Measurements from ENCODE around the gene DUSP15.

DNA sequence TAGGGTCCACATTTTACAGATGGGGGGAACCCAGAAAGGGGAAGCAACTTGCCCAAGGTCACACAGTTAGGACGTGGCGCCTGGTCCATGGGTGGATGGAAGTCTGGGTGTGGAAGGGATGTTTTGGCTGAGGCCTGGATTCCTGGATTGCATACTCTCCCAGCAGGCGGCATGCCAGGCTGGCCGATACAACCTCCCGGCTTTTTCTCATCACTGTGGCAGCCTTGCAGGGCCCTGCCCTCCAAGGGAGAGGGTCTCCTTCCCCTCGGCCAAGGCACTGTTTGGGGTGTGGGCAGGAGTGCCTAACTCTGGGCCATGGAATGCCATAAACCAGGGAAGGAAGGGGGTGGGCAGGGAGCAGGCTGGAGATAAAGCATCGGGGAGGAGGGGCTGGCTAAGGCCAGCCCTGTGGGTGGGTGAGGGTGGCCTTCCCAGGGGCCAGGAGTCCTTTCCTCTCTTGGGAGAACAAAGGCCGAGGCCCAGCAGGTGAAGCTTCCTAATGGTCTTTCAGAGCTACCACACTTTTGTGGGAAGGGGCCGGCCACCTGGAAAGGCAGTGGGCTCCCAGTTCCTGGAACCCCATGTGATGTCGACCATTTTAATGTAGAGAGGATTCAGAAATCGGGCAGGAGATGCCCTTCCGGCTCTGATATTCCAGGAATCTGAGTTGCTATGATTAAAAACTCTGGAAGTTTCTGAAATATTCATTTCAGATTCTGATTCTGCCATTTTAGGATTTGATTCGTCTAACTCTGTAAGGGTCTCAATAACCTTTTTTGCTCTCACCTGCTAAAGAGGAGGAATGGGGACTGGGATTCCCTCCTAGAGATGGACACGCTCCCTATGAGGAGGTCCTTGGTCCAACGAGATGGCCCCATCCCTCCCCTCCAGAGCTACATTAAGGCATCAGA is 29.2 kb downstream of the DUSP15 start:
- TF ChIP-seq, protein P1, sequence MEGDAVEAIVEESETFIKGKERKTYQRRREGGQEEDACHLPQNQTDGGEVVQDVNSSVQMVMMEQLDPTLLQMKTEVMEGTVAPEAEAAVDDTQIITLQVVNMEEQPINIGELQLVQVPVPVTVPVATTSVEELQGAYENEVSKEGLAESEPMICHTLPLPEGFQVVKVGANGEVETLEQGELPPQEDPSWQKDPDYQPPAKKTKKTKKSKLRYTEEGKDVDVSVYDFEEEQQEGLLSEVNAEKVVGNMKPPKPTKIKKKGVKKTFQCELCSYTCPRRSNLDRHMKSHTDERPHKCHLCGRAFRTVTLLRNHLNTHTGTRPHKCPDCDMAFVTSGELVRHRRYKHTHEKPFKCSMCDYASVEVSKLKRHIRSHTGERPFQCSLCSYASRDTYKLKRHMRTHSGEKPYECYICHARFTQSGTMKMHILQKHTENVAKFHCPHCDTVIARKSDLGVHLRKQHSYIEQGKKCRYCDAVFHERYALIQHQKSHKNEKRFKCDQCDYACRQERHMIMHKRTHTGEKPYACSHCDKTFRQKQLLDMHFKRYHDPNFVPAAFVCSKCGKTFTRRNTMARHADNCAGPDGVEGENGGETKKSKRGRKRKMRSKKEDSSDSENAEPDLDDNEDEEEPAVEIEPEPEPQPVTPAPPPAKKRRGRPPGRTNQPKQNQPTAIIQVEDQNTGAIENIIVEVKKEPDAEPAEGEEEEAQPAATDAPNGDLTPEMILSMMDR (IDR thresholded peaks at IDR 0.05; ENCODE audit: insufficient read depth, low read length), result no peak
- no peak for TF ChIP-seq POLR2AphosphoS5 (IDR thresholded peaks at IDR 0.05; ENCODE audit: low read depth)
- TF ChIP-seq, protein P2, sequence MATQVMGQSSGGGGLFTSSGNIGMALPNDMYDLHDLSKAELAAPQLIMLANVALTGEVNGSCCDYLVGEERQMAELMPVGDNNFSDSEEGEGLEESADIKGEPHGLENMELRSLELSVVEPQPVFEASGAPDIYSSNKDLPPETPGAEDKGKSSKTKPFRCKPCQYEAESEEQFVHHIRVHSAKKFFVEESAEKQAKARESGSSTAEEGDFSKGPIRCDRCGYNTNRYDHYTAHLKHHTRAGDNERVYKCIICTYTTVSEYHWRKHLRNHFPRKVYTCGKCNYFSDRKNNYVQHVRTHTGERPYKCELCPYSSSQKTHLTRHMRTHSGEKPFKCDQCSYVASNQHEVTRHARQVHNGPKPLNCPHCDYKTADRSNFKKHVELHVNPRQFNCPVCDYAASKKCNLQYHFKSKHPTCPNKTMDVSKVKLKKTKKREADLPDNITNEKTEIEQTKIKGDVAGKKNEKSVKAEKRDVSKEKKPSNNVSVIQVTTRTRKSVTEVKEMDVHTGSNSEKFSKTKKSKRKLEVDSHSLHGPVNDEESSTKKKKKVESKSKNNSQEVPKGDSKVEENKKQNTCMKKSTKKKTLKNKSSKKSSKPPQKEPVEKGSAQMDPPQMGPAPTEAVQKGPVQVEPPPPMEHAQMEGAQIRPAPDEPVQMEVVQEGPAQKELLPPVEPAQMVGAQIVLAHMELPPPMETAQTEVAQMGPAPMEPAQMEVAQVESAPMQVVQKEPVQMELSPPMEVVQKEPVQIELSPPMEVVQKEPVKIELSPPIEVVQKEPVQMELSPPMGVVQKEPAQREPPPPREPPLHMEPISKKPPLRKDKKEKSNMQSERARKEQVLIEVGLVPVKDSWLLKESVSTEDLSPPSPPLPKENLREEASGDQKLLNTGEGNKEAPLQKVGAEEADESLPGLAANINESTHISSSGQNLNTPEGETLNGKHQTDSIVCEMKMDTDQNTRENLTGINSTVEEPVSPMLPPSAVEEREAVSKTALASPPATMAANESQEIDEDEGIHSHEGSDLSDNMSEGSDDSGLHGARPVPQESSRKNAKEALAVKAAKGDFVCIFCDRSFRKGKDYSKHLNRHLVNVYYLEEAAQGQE (IDR thresholded peaks at IDR 0.05; ENCODE audit: insufficient replicate concordance, low read depth), result no peak
- no peak for TF ChIP-seq GABPA (IDR thresholded peaks at IDR 0.05; ENCODE audit: low read depth)

All from HL-60 (cell line).